ENCODE results near the gene HPS1. TPM values are rescaled to one million over a fixed set of nuclear protein-coding genes. Genes with fewer than 3 reads are reported as not detected.

The HPS1 gene
- total RNA-seq, 2 experiments from 2014 or later = 51.9 to 52.1 TPM

- POLR2A ChIA-PET = interaction anchor here (0.6 to 1.0 kb wide), 3 partner anchors 12 to 99 kb away, joined by 3 to 4 read pairs (median 3); no protein-coding TSS in a partner anchor
- no peak overlapping the region for H3K27ac Mint-ChIP-seq
These were observed 31.0 kb downstream of the HPS1 start for GRCh38 chr10:98415731-98416119.

GRCh38 chr10:98414932-98415730 is 31.6 kb downstream of the HPS1 start, which contains the start of gene PYROXD2:
PYROXD2 (minus strand) TSS chr10:98415182; CDS start chr10:98415135, 47 bp downstream.
- no peak for TF ChIP-seq CTCF (IDR thresholded peaks at IDR 0.05)
- POLR2A ChIA-PET = interaction anchor here (0.6 to 1.5 kb wide), 5 partner anchors 11 to 99 kb away, joined by 3 to 5 read pairs (median 4); no protein-coding TSS in a partner anchor

More at GRCh38 chr10:98415731-98416119, 31.0 kb downstream of the HPS1 start:
- Mint-ChIP-seq H3K9me3 (no peaks in the 10 kb centered on the region), H3K4me1 (ENCODE audit: low read depth) (peaks cover 20% of the 10 kb centered on the region), H3K36me3 (ENCODE audit: low read depth) (peaks cover 5% of the 10 kb centered on the region), H3K27me3 (no peaks in the 10 kb centered on the region), H3K4me3 (no peak overlapping the region)
- ATAC-seq (no peak), DNase-seq (no peak)
- intact Hi-C loops (cut with micrococcal nuclease) = no loop called here
- no peak for TF ChIP-seq CTCF (IDR thresholded peaks at IDR 0.05)
- CTCF ChIA-PET = interaction anchor here (4.2 kb wide), 1 partner anchor 10 kb away, joined by 25 read pairs; no protein-coding TSS in a partner anchor

GRCh38 chr10:98414578-98414931 is 32.2 kb downstream of the HPS1 start:
- peaks cover 20% of the 10 kb centered on the region for H3K4me1 Mint-ChIP-seq (ENCODE audit: low read depth)
- no peaks in the 10 kb centered on the region for H3K9me3 Mint-ChIP-seq
- ChIA-PET CTCF (interaction anchor here (4.2 kb wide), 1 partner anchor 11 kb away, joined by 25 read pairs; no protein-coding TSS in a partner anchor), POLR2A (interaction anchor here (0.9 to 1.5 kb wide), 3 partner anchors 23 to 31 kb away, joined by 3 to 5 read pairs (median 4); no protein-coding TSS in a partner anchor)
- TF ChIP-seq CTCF (IDR thresholded peaks at IDR 0.05) = no peak
- DNase-seq (peak; percentile 13), ATAC-seq (no peak)
- H3K27me3 Mint-ChIP-seq = no peaks in the 10 kb centered on the region
- H3K4me3 Mint-ChIP-seq = peak overlapping the region; percentile 88
- intact Hi-C loops (cut with micrococcal nuclease) = no loop called here
- H3K36me3 Mint-ChIP-seq (ENCODE audit: low read depth) = peaks cover 3% of the 10 kb centered on the region
- H3K27ac Mint-ChIP-seq = peak overlapping the region; percentile 95

More at GRCh38 chr10:98414932-98415730, 31.6 kb downstream of the HPS1 start, which contains the start of gene PYROXD2:
- Mint-ChIP-seq H3K9me3 (no peaks in the 10 kb centered on the region), H3K27ac (peak within 1 kb of the TSS; percentile 95), H3K36me3 (ENCODE audit: low read depth) (peaks cover 5% of the 10 kb centered on the region), H3K4me3 (peak within 1 kb of the TSS; percentile 88), H3K4me1 (ENCODE audit: low read depth) (peaks cover 20% of the 10 kb centered on the region), H3K27me3 (no peaks in the 10 kb centered on the region)
- DNase-seq (peak; percentile 71), ATAC-seq (peak; percentile 93)
- CTCF ChIA-PET = interaction anchor here (4.2 kb wide), 1 partner anchor 11 kb away, joined by 25 read pairs; no protein-coding TSS in a partner anchor
- intact Hi-C loops (cut with micrococcal nuclease) = no loop called here

- H3K27ac Mint-ChIP-seq = no peak overlapping the region
- H3K36me3 Mint-ChIP-seq (ENCODE audit: low read depth) = no peaks in the 10 kb centered on the region
- no peaks in the 10 kb centered on the region for H3K9me3 Mint-ChIP-seq
- ATAC-seq (no peak), DNase-seq (no peak)
- no peak for TF ChIP-seq CTCF (IDR thresholded peaks at IDR 0.05)
- no peaks in the 10 kb centered on the region for H3K27me3 Mint-ChIP-seq
- peaks cover 20% of the 10 kb centered on the region for H3K4me1 Mint-ChIP-seq (ENCODE audit: low read depth)
- ChIA-PET CTCF (interaction anchor here (1.4 to 3.8 kb wide), 2 partner anchors 8 to 14 kb away, joined by 3 to 20 read pairs; no protein-coding TSS in a partner anchor), POLR2A (no interaction called here)
- intact Hi-C loops (cut with micrococcal nuclease) = no loop called here
- no peak overlapping the region for H3K4me3 Mint-ChIP-seq
These were observed 35.0 kb downstream of the HPS1 start for GRCh38 chr10:98411768-98412167.

GRCh38 chr10:98411166-98411565 is 35.6 kb downstream of the HPS1 start:
- no peak for TF ChIP-seq CTCF (IDR thresholded peaks at IDR 0.05)
- peaks cover 20% of the 10 kb centered on the region for H3K4me1 Mint-ChIP-seq (ENCODE audit: low read depth)
- no peaks in the 10 kb centered on the region for H3K27me3 Mint-ChIP-seq
- H3K4me3 Mint-ChIP-seq = no peak overlapping the region
- no peaks in the 10 kb centered on the region for H3K9me3 Mint-ChIP-seq
- no peaks in the 10 kb centered on the region for H3K36me3 Mint-ChIP-seq (ENCODE audit: low read depth)
- intact Hi-C loops (cut with micrococcal nuclease) = no loop called here
- no peak for DNase-seq
- no peak for ATAC-seq
- ChIA-PET CTCF (interaction anchor here (3.8 kb wide), 1 partner anchor 14 kb away, joined by 20 read pairs; no protein-coding TSS in a partner anchor), POLR2A (no interaction called here)
- no peak overlapping the region for H3K27ac Mint-ChIP-seq
